ENCODE results near the gene SEMA3A.
"Not testable (repeated sequence)": the region's sequence is repeated elsewhere in the genome, so short reads cannot be mapped to it uniquely, and the experiment has no call there.

The SEMA3A gene

DNA sequence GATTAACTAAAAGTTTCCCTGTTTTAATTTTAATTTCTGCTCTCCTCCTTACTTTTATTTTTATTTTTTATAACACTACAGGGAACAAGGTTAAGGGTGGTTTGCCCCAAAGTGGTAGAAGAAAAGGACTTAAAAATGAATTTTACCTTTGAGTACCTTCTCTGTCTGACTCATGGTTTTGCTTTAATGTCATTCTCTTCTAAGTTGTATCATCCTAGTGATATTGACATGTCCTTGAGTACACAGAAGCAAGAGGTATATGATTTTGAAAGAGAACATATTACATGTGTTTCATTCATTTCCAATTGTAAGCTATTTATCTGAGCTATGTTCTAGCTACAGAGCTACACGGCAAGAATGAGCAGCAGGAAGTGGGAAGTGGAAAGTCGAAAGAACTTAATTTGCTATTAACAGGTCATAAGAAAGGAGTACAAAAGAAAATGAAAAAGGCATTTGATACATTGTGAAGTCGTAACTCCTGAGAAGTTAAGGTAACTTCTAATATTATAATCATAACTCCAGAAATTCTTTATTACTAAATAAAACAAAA, 112.5 kb downstream of the SEMA3A start:
- Histone ChIP-seq H3K4me1 (ENCODE audit: control insufficient read depth, insufficient read depth, low read length) (peaks cover 3% of the 10 kb centered on the region), H3K4me3 (ENCODE audit: low read depth, low read length) (no peak overlapping the region), H3K9ac (ENCODE audit: low read depth, low read length) (no peak overlapping the region), H3K36me3 (ENCODE audit: control insufficient read depth, insufficient read depth, low read length) (no peaks in the 10 kb centered on the region), H3K9me3 (ENCODE audit: control insufficient read depth, insufficient read depth, low read length) (no peaks in the 10 kb centered on the region), H3K27me3 (ENCODE audit: control insufficient read depth, insufficient read depth, low read length) (no peaks in the 10 kb centered on the region)

DNA sequence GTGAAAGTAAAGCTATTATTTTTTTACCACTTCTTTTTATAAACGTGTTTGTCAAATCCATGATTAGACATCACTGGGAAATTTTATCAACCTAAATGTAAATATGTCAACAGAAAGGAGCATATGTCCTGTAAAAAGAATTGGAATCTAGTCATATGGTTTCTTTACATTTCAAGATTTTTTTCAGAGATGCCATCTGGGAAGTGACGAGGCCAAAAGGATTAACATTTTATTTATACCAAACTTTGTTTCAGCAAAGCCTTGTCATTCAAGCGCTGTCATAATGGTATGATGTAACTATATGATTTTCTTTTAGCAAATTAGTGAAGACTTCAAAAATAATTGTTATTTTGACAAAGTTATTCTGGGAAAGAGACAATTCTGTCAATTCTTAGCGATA, 117.3 kb downstream of the SEMA3A start:
- no peak overlapping the region for H3K9ac ChIP-seq (ENCODE audit: low read depth, low read length)
- peaks cover 3% of the 10 kb centered on the region for H3K4me1 ChIP-seq (ENCODE audit: control insufficient read depth, insufficient read depth, low read length)
- H3K27me3 ChIP-seq (ENCODE audit: control insufficient read depth, insufficient read depth, low read length), result no peaks in the 10 kb centered on the region
- no peak overlapping the region for H3K4me3 ChIP-seq (ENCODE audit: low read depth, low read length)
- H3K36me3 ChIP-seq (ENCODE audit: control insufficient read depth, insufficient read depth, low read length), result no peaks in the 10 kb centered on the region
- H3K9me3 ChIP-seq (ENCODE audit: control insufficient read depth, insufficient read depth, low read length), result no peaks in the 10 kb centered on the region

DNA sequence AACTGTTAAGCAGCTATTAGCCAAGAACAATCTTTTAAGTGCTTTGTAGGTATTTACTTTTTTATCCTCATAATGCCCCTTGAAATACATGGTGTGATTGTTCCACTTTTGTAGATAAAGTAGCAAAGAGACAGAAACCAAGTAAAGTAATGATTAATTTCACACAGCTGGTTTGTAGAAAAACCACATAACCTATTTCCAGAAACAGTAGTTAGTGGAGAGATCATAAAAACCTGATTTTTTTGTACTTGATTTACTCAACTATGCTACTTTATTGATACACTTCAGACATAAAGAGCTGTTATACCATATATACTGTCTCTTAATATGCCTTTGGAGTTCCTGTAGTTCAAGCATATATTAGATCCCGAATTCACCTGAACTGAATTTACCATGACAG, 118.4 kb downstream of the SEMA3A start:
- no peak overlapping the region for H3K9ac ChIP-seq (ENCODE audit: low read depth, low read length)
- H3K4me1 ChIP-seq (ENCODE audit: control insufficient read depth, insufficient read depth, low read length), result peaks cover 3% of the 10 kb centered on the region
- H3K9me3 ChIP-seq (ENCODE audit: control insufficient read depth, insufficient read depth, low read length), result no peaks in the 10 kb centered on the region
- no peaks in the 10 kb centered on the region for H3K36me3 ChIP-seq (ENCODE audit: control insufficient read depth, insufficient read depth, low read length)
- no peak overlapping the region for H3K4me3 ChIP-seq (ENCODE audit: low read depth, low read length)
- no peaks in the 10 kb centered on the region for H3K27me3 ChIP-seq (ENCODE audit: control insufficient read depth, insufficient read depth, low read length)

DNA sequence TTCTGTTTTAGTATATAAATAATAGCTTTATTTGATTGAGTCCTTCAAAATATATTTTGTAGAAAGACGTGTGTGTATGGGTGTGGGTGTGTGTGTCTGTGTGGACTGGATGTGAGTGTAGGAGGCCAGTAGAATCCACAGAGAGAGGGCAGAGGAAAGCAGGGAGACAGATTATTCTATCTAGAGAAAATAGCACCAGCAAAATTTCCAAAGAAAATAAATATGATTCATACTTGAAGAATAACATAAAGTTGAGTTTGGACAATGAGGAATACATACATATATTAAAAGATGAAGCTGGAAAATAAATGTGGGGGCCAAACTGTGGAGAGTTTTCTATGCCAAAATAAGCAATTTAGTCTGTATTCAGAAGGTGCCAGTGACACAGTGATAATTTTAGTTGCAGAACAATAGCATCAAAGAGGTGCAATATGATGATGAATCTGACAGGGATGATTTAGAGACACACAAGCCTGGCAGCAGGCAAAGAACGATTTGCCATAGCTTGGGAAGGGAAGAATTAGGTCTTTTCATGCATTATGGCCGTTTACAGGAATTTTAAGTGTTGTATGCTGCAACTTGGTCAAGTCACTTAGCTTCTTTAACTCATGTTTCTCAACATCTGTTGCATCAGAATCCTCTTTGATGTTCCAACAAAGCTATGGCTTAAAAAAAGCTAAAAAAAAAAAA, 121.3 kb downstream of the SEMA3A start:
- Histone ChIP-seq H3K4me3 (ENCODE audit: low read depth, low read length) (no peak overlapping the region), H3K9me3 (ENCODE audit: control insufficient read depth, insufficient read depth, low read length) (no peaks in the 10 kb centered on the region), H3K36me3 (ENCODE audit: control insufficient read depth, insufficient read depth, low read length) (no peaks in the 10 kb centered on the region), H3K4me1 (ENCODE audit: control insufficient read depth, insufficient read depth, low read length) (peaks cover 3% of the 10 kb centered on the region), H3K9ac (ENCODE audit: low read depth, low read length) (no peak overlapping the region), H3K27me3 (ENCODE audit: control insufficient read depth, insufficient read depth, low read length) (no peaks in the 10 kb centered on the region)

DNA sequence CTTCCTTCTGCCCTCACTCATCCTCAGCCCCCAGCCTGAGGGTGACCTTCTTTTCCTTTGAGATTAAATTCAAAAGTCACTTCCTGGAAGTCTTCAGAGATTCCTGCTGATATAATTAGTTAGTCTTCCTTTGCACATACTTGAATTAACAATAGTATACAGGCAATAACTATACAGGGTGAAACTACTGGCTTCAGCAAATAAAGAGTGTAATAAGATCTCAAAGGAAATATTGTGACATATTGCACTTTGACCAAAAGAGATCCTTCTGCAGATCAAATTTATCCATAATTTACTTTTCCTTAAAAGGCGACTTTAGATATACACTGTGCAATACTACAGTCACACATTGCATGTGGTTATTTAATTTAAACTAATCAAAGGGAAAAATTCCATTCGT, 123.8 kb downstream of the SEMA3A start:
- H3K36me3 ChIP-seq (ENCODE audit: control insufficient read depth, insufficient read depth, low read length), result no peaks in the 10 kb centered on the region
- H3K4me1 ChIP-seq (ENCODE audit: control insufficient read depth, insufficient read depth, low read length), result no peaks in the 10 kb centered on the region
- no peak overlapping the region for H3K4me3 ChIP-seq (ENCODE audit: low read depth, low read length)
- H3K27me3 ChIP-seq (ENCODE audit: control insufficient read depth, insufficient read depth, low read length), result no peaks in the 10 kb centered on the region
- H3K9ac ChIP-seq (ENCODE audit: low read depth, low read length), result no peak overlapping the region
- no peaks in the 10 kb centered on the region for H3K9me3 ChIP-seq (ENCODE audit: control insufficient read depth, insufficient read depth, low read length)

DNA sequence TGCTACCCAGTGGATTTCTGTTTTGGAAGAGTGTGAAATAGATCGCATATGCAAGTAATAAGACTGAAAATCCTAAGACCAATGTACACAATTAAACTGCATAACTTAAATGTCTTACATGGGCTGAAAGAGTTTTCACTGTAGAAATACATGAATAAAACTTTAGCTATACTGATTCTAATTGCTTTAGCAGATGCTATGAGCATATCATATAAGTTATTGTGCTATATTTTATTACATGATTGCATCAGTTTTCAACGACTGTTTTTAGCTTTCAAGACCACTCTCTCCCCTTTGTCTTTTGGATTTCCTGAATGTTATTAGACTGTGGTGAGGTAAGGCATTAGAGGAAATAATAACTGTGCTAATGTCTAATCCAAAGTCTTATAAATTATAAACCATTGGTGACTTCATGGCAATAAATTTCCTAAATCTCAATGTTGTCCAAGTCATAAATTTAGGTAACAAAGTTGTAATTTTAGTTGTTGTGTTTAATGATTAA, 124.5 kb downstream of the SEMA3A start:
- H3K36me3 ChIP-seq (ENCODE audit: control insufficient read depth, insufficient read depth, low read length), result no peaks in the 10 kb centered on the region
- no peak overlapping the region for H3K4me3 ChIP-seq (ENCODE audit: low read depth, low read length)
- no peaks in the 10 kb centered on the region for H3K9me3 ChIP-seq (ENCODE audit: control insufficient read depth, insufficient read depth, low read length)
- no peaks in the 10 kb centered on the region for H3K4me1 ChIP-seq (ENCODE audit: control insufficient read depth, insufficient read depth, low read length)
- no peak overlapping the region for H3K9ac ChIP-seq (ENCODE audit: low read depth, low read length)
- no peaks in the 10 kb centered on the region for H3K27me3 ChIP-seq (ENCODE audit: control insufficient read depth, insufficient read depth, low read length)

DNA sequence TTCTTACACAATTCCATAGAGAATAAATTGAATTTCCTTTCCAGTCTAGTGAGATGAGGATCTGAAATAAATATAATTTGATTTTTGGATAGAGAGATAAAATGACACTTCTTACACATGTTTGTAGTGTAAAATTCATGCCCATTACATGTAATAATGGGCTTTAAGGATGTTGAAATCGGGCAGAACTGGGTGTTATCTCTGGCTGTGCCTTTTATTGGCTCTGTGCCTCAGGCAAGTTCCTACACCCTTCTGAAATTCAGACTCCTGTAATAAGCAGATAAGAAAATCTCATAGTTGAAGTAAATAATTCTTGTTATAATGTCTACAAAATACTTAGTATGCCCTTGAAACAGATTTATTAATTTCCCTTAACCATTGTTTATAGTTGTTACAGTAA, 125.6 kb downstream of the SEMA3A start:
- H3K4me3 ChIP-seq (ENCODE audit: low read depth, low read length), result no peak overlapping the region
- no peaks in the 10 kb centered on the region for H3K27me3 ChIP-seq (ENCODE audit: control insufficient read depth, insufficient read depth, low read length)
- H3K9me3 ChIP-seq (ENCODE audit: control insufficient read depth, insufficient read depth, low read length), result no peaks in the 10 kb centered on the region
- H3K36me3 ChIP-seq (ENCODE audit: control insufficient read depth, insufficient read depth, low read length), result no peaks in the 10 kb centered on the region
- H3K4me1 ChIP-seq (ENCODE audit: control insufficient read depth, insufficient read depth, low read length), result no peaks in the 10 kb centered on the region
- no peak overlapping the region for H3K9ac ChIP-seq (ENCODE audit: low read depth, low read length)

DNA sequence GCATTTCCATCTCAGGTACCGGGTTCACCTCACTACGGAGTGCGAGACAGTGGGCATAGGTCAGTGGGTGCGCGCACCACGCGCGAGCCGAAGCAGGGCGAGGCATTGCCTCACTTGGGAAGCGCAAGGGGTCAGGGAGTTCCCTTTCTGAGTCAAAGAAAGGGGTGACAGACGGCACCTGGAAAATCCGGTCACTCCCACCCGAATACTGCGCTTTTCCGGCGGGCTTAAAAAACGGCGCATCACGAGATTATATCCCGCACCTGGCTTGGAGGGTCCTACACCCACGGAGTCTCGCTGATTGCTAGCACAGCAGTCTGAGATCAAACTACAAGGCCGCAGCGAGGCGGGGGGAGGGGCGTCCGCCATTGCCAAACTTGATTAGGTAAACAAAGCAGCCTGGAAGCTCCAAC, 132.1 kb downstream of the SEMA3A start:
- not testable (repeated sequence) for H3K36me3 ChIP-seq (ENCODE audit: control insufficient read depth, insufficient read depth, low read length); H3K9me3 ChIP-seq (ENCODE audit: control insufficient read depth, insufficient read depth, low read length); H3K4me1 ChIP-seq (ENCODE audit: control insufficient read depth, insufficient read depth, low read length); H3K27me3 ChIP-seq (ENCODE audit: control insufficient read depth, insufficient read depth, low read length); H3K9ac ChIP-seq (ENCODE audit: low read depth, low read length)
- peak overlapping the region; percentile 30 for H3K4me3 ChIP-seq (ENCODE audit: low read depth, low read length)

DNA sequence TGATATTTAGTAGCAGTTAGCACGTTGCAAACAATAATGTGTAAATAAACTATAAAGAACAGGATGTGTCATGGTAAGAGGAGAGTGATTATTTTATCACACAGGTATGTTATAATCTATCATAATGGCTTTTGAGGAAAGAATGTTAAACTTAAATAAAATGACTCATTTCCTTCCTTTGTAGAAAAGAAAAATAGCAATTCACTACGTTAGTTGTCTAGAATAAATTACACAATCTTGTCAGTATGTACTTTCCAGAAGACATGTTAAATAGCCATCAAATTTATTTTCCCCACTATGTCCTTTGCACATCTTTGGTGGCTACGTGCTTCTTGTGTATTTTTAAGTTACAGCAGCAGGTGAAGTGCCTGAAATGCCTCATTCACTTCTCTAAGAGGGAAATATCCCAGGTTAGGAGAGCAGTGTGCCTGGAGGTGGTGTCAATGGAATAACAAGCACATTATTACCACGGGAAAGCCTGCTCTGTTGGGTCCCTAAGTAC, 133.8 kb downstream of the SEMA3A start:
- no peaks in the 10 kb centered on the region for H3K36me3 ChIP-seq (ENCODE audit: control insufficient read depth, insufficient read depth, low read length)
- H3K9ac ChIP-seq (ENCODE audit: low read depth, low read length), result no peak overlapping the region
- H3K4me1 ChIP-seq (ENCODE audit: control insufficient read depth, insufficient read depth, low read length), result no peaks in the 10 kb centered on the region
- H3K27me3 ChIP-seq (ENCODE audit: control insufficient read depth, insufficient read depth, low read length), result no peaks in the 10 kb centered on the region
- H3K4me3 ChIP-seq (ENCODE audit: low read depth, low read length), result no peak overlapping the region
- H3K9me3 ChIP-seq (ENCODE audit: control insufficient read depth, insufficient read depth, low read length), result no peaks in the 10 kb centered on the region

DNA sequence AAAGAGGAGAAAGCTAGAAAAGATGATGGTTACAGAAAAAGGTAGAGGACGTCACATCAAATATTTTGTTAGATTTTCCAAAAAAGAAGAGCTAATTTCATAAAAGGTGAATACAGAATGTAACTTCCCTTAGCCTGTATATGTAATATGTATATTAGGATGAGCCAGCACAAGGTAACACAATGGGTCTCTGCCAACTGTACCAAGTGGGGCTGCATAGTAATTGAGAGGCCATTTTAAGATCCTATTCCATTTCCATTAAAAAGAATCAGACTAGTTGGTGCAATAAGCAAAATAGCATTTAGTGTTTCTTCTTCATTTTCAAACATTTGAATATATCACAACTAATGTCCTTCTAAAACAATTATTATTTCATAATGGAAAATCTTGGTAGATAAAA, 134.6 kb downstream of the SEMA3A start:
- no peaks in the 10 kb centered on the region for H3K27me3 ChIP-seq (ENCODE audit: control insufficient read depth, insufficient read depth, low read length)
- no peak overlapping the region for H3K4me3 ChIP-seq (ENCODE audit: low read depth, low read length)
- no peaks in the 10 kb centered on the region for H3K9me3 ChIP-seq (ENCODE audit: control insufficient read depth, insufficient read depth, low read length)
- H3K9ac ChIP-seq (ENCODE audit: low read depth, low read length), result no peak overlapping the region
- no peaks in the 10 kb centered on the region for H3K36me3 ChIP-seq (ENCODE audit: control insufficient read depth, insufficient read depth, low read length)
- no peaks in the 10 kb centered on the region for H3K4me1 ChIP-seq (ENCODE audit: control insufficient read depth, insufficient read depth, low read length)

DNA sequence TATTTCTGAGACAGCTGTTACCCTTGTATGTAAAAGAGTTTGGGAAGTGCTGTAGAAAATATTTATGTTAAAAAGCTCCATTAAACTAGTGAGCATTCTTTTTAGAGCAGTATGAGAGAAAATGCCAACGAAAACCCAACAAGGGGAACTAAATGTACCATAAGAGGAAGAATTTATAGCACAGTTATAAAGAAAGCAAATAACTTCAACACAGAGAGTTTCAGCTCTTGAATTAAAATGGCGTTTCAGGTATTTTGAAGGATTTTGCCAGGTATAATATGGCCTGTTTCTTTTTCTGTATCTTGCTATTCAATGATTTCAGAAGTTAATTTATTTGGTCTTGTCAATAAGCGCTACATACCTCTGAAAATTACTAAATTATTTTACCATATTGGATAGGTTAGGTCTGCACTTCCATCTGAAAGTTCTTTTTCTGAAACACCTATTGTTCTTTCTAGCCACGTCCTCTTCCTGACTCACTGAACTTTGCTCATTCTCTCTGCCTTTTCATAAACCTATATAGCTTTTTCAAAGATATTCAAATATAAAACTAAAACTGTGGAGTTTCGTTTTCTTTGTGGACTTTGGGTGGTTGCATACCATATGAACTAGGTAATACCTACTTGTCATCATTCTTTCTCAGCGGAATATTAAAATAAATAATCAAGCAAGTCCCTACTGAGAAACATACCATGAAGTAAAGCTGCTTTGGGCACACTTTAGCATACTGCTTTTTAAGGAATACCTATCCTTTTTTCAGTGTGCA, 136.1 kb downstream of the SEMA3A start:
- H3K36me3 ChIP-seq (ENCODE audit: control insufficient read depth, insufficient read depth, low read length), result no peaks in the 10 kb centered on the region
- H3K4me1 ChIP-seq (ENCODE audit: control insufficient read depth, insufficient read depth, low read length), result no peaks in the 10 kb centered on the region
- H3K9me3 ChIP-seq (ENCODE audit: control insufficient read depth, insufficient read depth, low read length), result no peaks in the 10 kb centered on the region
- H3K27me3 ChIP-seq (ENCODE audit: control insufficient read depth, insufficient read depth, low read length), result no peaks in the 10 kb centered on the region
- H3K4me3 ChIP-seq (ENCODE audit: low read depth, low read length), result no peak overlapping the region
- no peak overlapping the region for H3K9ac ChIP-seq (ENCODE audit: low read depth, low read length)

DNA sequence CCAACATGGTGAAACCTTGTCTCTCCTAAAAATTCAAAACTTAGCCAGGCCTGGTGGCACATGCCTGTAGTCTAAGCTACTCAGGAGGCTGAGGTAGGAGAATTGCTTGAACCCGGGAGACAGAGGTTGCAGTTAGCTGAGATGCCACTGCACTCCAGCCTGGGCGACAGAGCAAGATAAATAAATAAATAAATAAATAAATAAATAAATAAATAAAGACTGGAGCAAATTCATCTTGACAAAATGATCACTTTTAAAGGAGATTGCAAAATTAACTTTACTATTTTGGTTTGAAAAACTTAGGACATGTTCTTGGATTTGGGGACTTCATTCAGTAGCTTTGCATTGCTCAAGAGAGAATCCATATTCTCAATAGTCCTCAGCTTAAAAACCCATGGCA, 137.0 kb downstream of the SEMA3A start:
- no peaks in the 10 kb centered on the region for H3K9me3 ChIP-seq (ENCODE audit: control insufficient read depth, insufficient read depth, low read length)
- H3K4me1 ChIP-seq (ENCODE audit: control insufficient read depth, insufficient read depth, low read length), result no peaks in the 10 kb centered on the region
- no peak overlapping the region for H3K4me3 ChIP-seq (ENCODE audit: low read depth, low read length)
- H3K27me3 ChIP-seq (ENCODE audit: control insufficient read depth, insufficient read depth, low read length), result no peaks in the 10 kb centered on the region
- H3K36me3 ChIP-seq (ENCODE audit: control insufficient read depth, insufficient read depth, low read length), result no peaks in the 10 kb centered on the region
- H3K9ac ChIP-seq (ENCODE audit: low read depth, low read length), result no peak overlapping the region
